HCT116 (cell line): ENCODE results near the gene SERTAD2. TPM values are rescaled to one million over a fixed set of nuclear protein-coding genes. Genes with fewer than 3 reads are reported as not detected.

Experiments
- ATAC-seq: fragments of 200-7000 bp; cut with Tn5 transposase; 2 replicates; pipeline ENCODE4 v1.9.1; 2020; ENCODE audit warnings: mild to moderate bottlenecking, moderate library complexity
- BruUV-seq: library from RNA; stranded (reverse); fragments of 400-500 nt; replicated peaks from 2 replicates; lab custom pipeline; 2021; lab: Mats Ljungman, UMichigan
- CTCF ChIA-PET: fragments of 300-600 bp; sonication (Branson Sonifier 250); formaldehyde crosslinking; loops from one replicate; lab custom pipeline; 2021; ENCODE audit warnings: antibody characterized with exemption; lab: Charles Lee
- POLR2A ChIA-PET: fragments of 300-600, 350-600 bp; sonication (Branson Sonifier 250); formaldehyde crosslinking; loops from one replicate; lab custom pipeline; 2021; ENCODE audit warnings: antibody characterized with exemption; lab: Charles Lee
- RAD21 ChIA-PET, 2 experiments: fragments of 300-600 bp; sonication (Branson Sonifier 250); formaldehyde crosslinking; loops; one replicate each; lab custom pipeline; 2023; ENCODE audit warnings: low total read pairs in 2 of 2; ENCODE audit not compliant: uncharacterized antibody in 2 of 2, unreplicated experiment in 2 of 2, low non-redundant PET in 1 of 2; lab: Charles Lee
- DNase-seq: peaks from one replicate; pipeline ENCODE4 v3.0.0-alpha.2; 2010; ENCODE audit warnings: low read depth, low spot score
- H2AFZ ChIP-seq: fragments of 200-600 bp; shearing (Covaris generic), sonication (generic); 2 replicates; pipeline ENCODE4 v1.6.1; 2017; ENCODE audit warnings: low read depth, mixed run types, mixed read lengths, antibody characterized with exemption, low read length; ENCODE audit not compliant: poor library complexity, severe bottlenecking
- H3K27ac ChIP-seq: 2 replicates; pipeline ENCODE4 v1.5.1; 2012; ENCODE audit warnings: low read depth, low read length
- H3K27me3 ChIP-seq: fragments of 200-600 bp; sonication (generic); 2 replicates; pipeline ENCODE4 v1.6.1; 2016; ENCODE audit warnings: mixed run types, low read length, mixed read lengths; ENCODE audit not compliant: insufficient read depth
- H3K36me3 ChIP-seq, 2 experiments: fragments of 200-500 bp in 1 of 2; fragments of 200-600 bp in 1 of 2; sonication (Bioruptor generic) in 1 of 2; sonication (generic) in 1 of 2; 2 replicates each; pipeline versions ENCODE4 v1.5.1 to v1.6.1; 2014 to 2016; ENCODE audit warnings: low read length in 2 of 2, inconsistent platforms in 1 of 2, mixed read lengths in 1 of 2, mixed run types in 1 of 2; ENCODE audit not compliant: insufficient read depth in 2 of 2, control insufficient read depth in 1 of 2
- H3K4me1 ChIP-seq, 2 experiments: fragments of 200-600 bp in 1 of 2; sonication (generic) in 1 of 2; 2 replicates each; pipeline versions ENCODE4 v1.5.1 to v1.6.1; 2012 to 2017; ENCODE audit warnings: low read length in 2 of 2, inconsistent platforms in 1 of 2, mild to moderate bottlenecking in 1 of 2, mixed read lengths in 1 of 2, mixed run types in 1 of 2, moderate library complexity in 1 of 2; ENCODE audit not compliant: insufficient read depth in 2 of 2, control insufficient read depth in 1 of 2
- H3K4me2 ChIP-seq: fragments of 200-600 bp; sonication (generic); 2 replicates; pipeline ENCODE4 v1.6.1; 2017; ENCODE audit warnings: mixed run types, low read length, mixed read lengths
- H3K4me3 ChIP-seq, 2 experiments: fragments of 200-600 bp in 1 of 2; sonication (generic) in 1 of 2; replicated peaks in 1 of 2; 2 replicates each; pipeline ENCODE4 v1.5.1; 2011 to 2016; ENCODE audit warnings: low read length in 2 of 2, control low read depth in 1 of 2, low read depth in 1 of 2, mild to moderate bottlenecking in 1 of 2, mixed read lengths in 1 of 2, mixed run types in 1 of 2
- H3K79me2 ChIP-seq: fragments of 200-600 bp; sonication (generic); 2 replicates; pipeline ENCODE4 v1.6.1; 2017; ENCODE audit warnings: mild to moderate bottlenecking, mixed run types, low read length, moderate library complexity, mixed read lengths; ENCODE audit not compliant: insufficient read depth
- H3K9ac ChIP-seq: fragments of 200-600 bp; sonication (generic); 2 replicates; pipeline ENCODE4 v1.6.1; 2016; ENCODE audit warnings: low read length, mixed read lengths
- H3K9me2 ChIP-seq: fragments of 200-600 bp; sonication (generic), shearing (Covaris generic); 2 replicates; pipeline ENCODE4 v1.6.1; 2017; ENCODE audit warnings: mixed run types, mild to moderate bottlenecking, moderate library complexity; ENCODE audit not compliant: insufficient read depth
- H3K9me3 ChIP-seq, 2 experiments: fragments of 200-500 bp in 1 of 2; fragments of 200-600 bp in 1 of 2; sonication (Bioruptor generic) in 1 of 2; sonication (generic) in 1 of 2; 2 replicates each; pipeline ENCODE4 v1.6.1; 2014 to 2017; ENCODE audit warnings: low read length in 2 of 2, mixed read lengths in 2 of 2, inconsistent platforms in 1 of 2, low read depth in 1 of 2, mild to moderate bottlenecking in 1 of 2, mixed run types in 1 of 2, moderate library complexity in 1 of 2; ENCODE audit not compliant: control insufficient read depth in 1 of 2, insufficient read depth in 1 of 2
- H4K20me1 ChIP-seq: fragments of 200-600 bp; sonication (generic), shearing (Covaris generic); 2 replicates; pipeline ENCODE4 v1.6.1; 2017; ENCODE audit warnings: mixed run types, mild to moderate bottlenecking, moderate library complexity; ENCODE audit not compliant: insufficient read depth
- CBX3 ChIP-seq: IDR thresholded peaks from 2 replicates; pipeline ENCODE4 v1.6.1; 2012; ENCODE audit warnings: low read depth
- CEBPB ChIP-seq: IDR thresholded peaks from 2 replicates; pipeline ENCODE4 v1.6.1; 2012; ENCODE audit warnings: low read depth
- CTCF ChIP-seq, 3 experiments: fragments of 200-600 bp in 1 of 3; sonication (generic) in 1 of 3; IDR thresholded peaks in 2 of 3; conservative IDR thresholded peaks in 1 of 3; 2 replicates each; pipeline ENCODE4 v1.5.1; 2012 to 2017; ENCODE audit warnings: low read depth in 2 of 3, low read length in 2 of 3, antibody characterized with exemption in 1 of 3, borderline replicate concordance in 1 of 3, control low read depth in 1 of 3, mild to moderate bottlenecking in 1 of 3, mixed read lengths in 1 of 3, mixed run types in 1 of 3, moderate library complexity in 1 of 3; ENCODE audit not compliant: insufficient read depth in 1 of 3
- ELF1 ChIP-seq: IDR thresholded peaks from 2 replicates; pipeline ENCODE4 v1.6.1; 2012; ENCODE audit warnings: low read depth, borderline replicate concordance
- EZH2 ChIP-seq: fragments of 200-600 bp; sonication (generic); IDR thresholded peaks from 2 replicates; pipeline ENCODE4 v1.6.1; 2017; ENCODE audit warnings: antibody characterized with exemption, mixed run types
- FOSL1 ChIP-seq: IDR thresholded peaks from 2 replicates; pipeline ENCODE4 v1.6.1; 2012; ENCODE audit warnings: low read depth
- JUND ChIP-seq: IDR thresholded peaks from 2 replicates; pipeline ENCODE4 v1.6.1; 2012
- POLR2AphosphoS5 ChIP-seq: IDR thresholded peaks from 2 replicates; pipeline ENCODE4 v1.6.1; 2011; ENCODE audit warnings: mild to moderate bottlenecking, low read depth, low read length, moderate library complexity
- RAD21 ChIP-seq: IDR thresholded peaks from 2 replicates; pipeline ENCODE4 v1.6.1; 2012; ENCODE audit warnings: low read depth, mild to moderate bottlenecking
- SP1 ChIP-seq: IDR thresholded peaks from 2 replicates; pipeline ENCODE4 v1.6.1; 2012; ENCODE audit warnings: low read depth
- SRF ChIP-seq: IDR thresholded peaks from 2 replicates; pipeline ENCODE4 v1.6.1; 2012; ENCODE audit warnings: low read depth
- TCF7L2 ChIP-seq: IDR thresholded peaks from 2 replicates; pipeline ENCODE4 v1.7.0; 2011; ENCODE audit warnings: borderline replicate concordance, inconsistent platforms; ENCODE audit not compliant: insufficient read depth, insufficient read length; ENCODE audit errors: extremely low read depth
- ZFX ChIP-seq: fragments of 450-650 bp; IDR thresholded peaks from 2 replicates; pipeline ENCODE4 v1.6.1; 2017
- ZNF274 ChIP-seq: fragments of 200-500 bp; sonication (Bioruptor generic); IDR thresholded peaks from 2 replicates; pipeline ENCODE4 v1.6.1; 2014; ENCODE audit warnings: mild to moderate bottlenecking, low read depth, low read length, inconsistent platforms
- intact Hi-C: fragments of 100-400 bp; cut with micrococcal nuclease; formaldehyde crosslinking; loops from 2 replicates; pipeline ENCODE4 v1.10.0; 2022
- total RNA-seq: library from RNA; stranded (reverse); gene quantifications from one replicate; pipeline ENCODE4 v1.2.1, GENCODE V29; 2021; ENCODE audit not compliant: unreplicated experiment

SERTAD2 gene
- total RNA-seq, 1 experiment from 2014 or later: 80.1 TPM

GRCh38 chr2:64637931-64638330, 15.8 kb downstream of the SERTAD2 start:
- Histone ChIP-seq H3K9me2 (no peaks in the 10 kb centered on the region), H3K9me3 (no peaks in the 10 kb centered on the region), H3K36me3 (peaks cover 28 to 38% of the 10 kb centered on the region in 2 experiments), H3K9ac (no peak overlapping the region), H3K4me3 (no peak overlapping the region), H3K27ac (no peak overlapping the region), H4K20me1 (peaks cover 25% of the 10 kb centered on the region), H3K27me3 (no peaks in the 10 kb centered on the region), H3K4me2 (no peak overlapping the region), H2AFZ (no peak overlapping the region), H3K79me2 (peaks cover 100% of the 10 kb centered on the region), H3K4me1 (peaks cover 40 to 52% of the 10 kb centered on the region in 2 experiments)
- no peak for TF ChIP-seq CEBPB
- TF ChIP-seq CBX3: no peak
- TF ChIP-seq SRF: no peak
- TF ChIP-seq RAD21: no peak
- TF ChIP-seq SP1: 0 out of 2 replicates have a peak, but pooled peaks have one; percentile 3
- no peak for TF ChIP-seq FOSL1
- TF ChIP-seq ELF1: no peak
- TF ChIP-seq ZFX: no peak
- TF ChIP-seq JUND: 0 out of 2 replicates have a peak, but pooled peaks have one; percentile 15
- ChIA-PET CTCF (no interaction called here), RAD21 (no interaction called here), POLR2A (no interaction called here)
- no TSS peak for BruUV-seq
- intact Hi-C loops: no loop called here
- DNase-seq: no peak
- peak; percentile 54; the same call in 1 of the 2 replicates for ATAC-seq

- no peak overlapping the region for H3K9ac ChIP-seq
- TF ChIP-seq CEBPB (no peak), ZNF274 (no peak), CBX3 (no peak), POLR2AphosphoS5 (no peak), RAD21 (no peak), EZH2 (no peak), TCF7L2 (no peak), SRF (no peak), CTCF (IDR thresholded peaks at IDR 0.05 in 2 of 3, conservative IDR thresholded peaks at IDR 0.05 in 1 of 3; ENCODE audit: borderline replicate concordance in 1 of 3, insufficient read depth in 1 of 3, low read depth in 2 of 3, low read length in 2 of 3) (no peak)
- H3K4me1 ChIP-seq: peaks cover 31 to 44% of the 10 kb centered on the region in 2 experiments
- no peak overlapping the region for H3K4me3 ChIP-seq
- no peak overlapping the region for H3K4me2 ChIP-seq
- BruUV-seq: no TSS peak
- no peaks in the 10 kb centered on the region for H3K27me3 ChIP-seq
- H4K20me1 ChIP-seq: peaks cover 29% of the 10 kb centered on the region
- ChIA-PET POLR2A (no interaction called here), CTCF (interaction anchor here (1.3 kb wide), 1 partner anchor 9 kb away, joined by 4 read pairs; no protein-coding TSS in a partner anchor), RAD21 (no interaction called here)
- H3K27ac ChIP-seq: no peak overlapping the region
- H3K79me2 ChIP-seq: peaks cover 100% of the 10 kb centered on the region
- no peaks in the 10 kb centered on the region for H3K9me2 ChIP-seq
- intact Hi-C loops: no loop called here
- ATAC-seq: no peak
- peaks cover 28 to 39% of the 10 kb centered on the region in 2 experiments for H3K36me3 ChIP-seq
- H2AFZ ChIP-seq: no peak overlapping the region
- no peak for DNase-seq
- H3K9me3 ChIP-seq: no peaks in the 10 kb centered on the region
These were observed 16.6 kb downstream of the SERTAD2 start for GRCh38 chr2:64637000-64637635.
